ENCODE measurements around the gene MYG1.
"Not testable (repeated sequence)": the region's sequence is repeated elsewhere in the genome, so short reads cannot be mapped to it uniquely, and the experiment has no call there.

The MYG1 gene

GRCh38 chr12:53295891-53296219 is 3.6 kb upstream of the MYG1 start:
- TF ChIP-seq GATA1 (IDR thresholded peaks at IDR 0.05; ENCODE audit: low read depth, low read length), result no peak
- no peak for TF ChIP-seq POLR2A (IDR thresholded peaks at IDR 0.05; ENCODE audit: low read length)
- no peak for DNase-seq

DNA sequence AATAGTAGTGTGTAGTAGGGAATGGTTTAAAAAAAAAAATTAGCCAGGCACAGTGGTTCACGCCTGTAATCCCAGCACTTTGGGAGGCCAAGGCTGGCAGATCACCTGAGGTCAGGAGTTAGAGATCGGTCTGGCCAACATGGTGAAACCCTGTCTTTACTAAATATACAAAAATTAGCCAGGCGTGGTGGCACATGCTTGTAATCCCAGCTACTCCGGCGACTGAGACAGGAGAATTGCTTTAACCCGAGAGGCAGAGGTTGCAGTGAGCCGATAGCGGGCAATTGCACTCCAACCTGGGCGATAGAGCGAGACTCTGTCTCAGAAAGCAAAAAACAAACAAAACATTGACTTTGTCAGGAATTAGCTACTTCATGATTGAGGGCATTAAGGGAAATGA is 2.4 kb upstream of the MYG1 start:
- not testable (repeated sequence) for DNase-seq

DNA sequence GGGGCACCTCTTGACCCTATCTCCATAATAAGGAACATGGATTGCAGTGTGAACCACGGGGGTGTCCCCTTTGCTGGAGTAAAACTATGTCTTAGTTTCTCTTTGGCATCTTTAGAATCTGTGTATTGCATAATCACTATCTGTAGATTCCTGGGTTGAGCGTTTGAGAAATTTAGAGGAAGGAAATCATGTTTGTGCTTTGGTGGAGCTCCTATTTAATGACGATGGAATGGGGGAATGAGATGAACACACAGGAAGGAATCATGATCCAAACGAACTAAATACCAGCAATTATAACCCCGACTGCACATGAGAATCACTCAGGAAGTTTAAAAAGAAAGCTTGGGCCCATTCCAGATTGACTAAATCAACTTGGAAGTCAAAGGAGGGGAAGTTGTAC is 1.3 kb upstream of the MYG1 start:
- DNase-seq, result no peak
- TF ChIP-seq POLR2A (IDR thresholded peaks at IDR 0.05; ENCODE audit: low read length) (no peak), GATA1 (IDR thresholded peaks at IDR 0.05; ENCODE audit: low read depth, low read length) (no peak)

DNA sequence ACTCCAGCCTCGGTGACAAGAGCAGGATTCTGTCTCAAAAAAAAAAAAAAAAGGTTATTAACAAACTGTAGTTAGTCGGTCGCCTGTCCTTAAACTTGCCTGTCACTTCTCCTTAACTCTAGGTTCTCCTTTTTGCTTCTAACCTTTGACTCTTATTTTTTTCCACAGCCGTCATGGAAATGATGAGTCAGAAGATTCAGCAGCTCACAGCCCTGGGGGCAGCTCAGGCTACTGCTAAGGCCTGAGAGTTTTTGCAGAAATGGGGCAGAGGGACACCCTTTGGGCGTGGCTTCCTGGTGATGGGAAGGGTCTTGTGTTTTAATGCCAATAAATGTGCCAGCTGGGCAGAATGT is 418 bp upstream of the MYG1 start:
- peak; percentile 82 to 86 for DNase-seq
- TF ChIP-seq GATA1 (IDR thresholded peaks at IDR 0.05; ENCODE audit: low read depth, low read length), result no peak

DNA sequence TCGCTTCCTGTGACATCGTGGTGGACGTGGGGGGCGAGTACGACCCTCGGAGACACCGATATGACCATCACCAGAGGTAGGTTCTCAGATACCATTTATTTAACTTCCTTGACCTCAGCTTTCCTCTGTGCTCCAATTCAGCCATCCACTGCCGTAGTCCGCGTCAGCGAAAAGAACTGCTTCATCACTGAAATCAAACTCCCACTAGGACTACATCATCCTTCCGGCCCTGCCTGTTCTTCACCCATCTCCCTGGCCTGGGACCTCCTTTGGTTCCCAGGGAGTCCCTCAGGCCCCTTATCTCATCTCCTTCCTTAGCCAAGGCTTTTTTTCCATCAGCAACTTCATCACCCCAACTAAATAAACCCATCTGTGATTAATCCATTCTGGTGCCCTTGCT is 692 bp downstream of the MYG1 start:
- DNase-seq, result peak in 1 of 2 experiments; percentile 48
- TF ChIP-seq POLR2A (IDR thresholded peaks at IDR 0.05; ENCODE audit: low read length) (no peak), GATA1 (IDR thresholded peaks at IDR 0.05; ENCODE audit: low read depth, low read length) (no peak)

DNA sequence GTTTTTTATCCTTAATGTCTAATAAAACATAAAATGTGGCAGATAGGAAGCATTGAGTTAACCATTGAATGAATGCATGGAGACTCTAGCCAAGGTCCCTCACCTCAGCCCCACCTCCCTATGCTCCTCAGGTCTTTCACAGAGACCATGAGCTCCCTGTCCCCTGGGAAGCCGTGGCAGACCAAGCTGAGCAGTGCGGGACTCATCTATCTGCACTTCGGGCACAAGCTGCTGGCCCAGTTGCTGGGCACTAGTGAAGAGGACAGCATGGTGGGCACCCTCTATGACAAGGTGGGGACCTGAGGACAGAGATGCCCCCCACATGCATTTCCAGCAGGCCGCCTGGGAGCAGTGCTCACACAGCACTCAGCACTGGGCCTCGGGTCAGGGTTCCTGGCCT is 3.4 kb downstream of the MYG1 start:
- TF ChIP-seq POLR2A (IDR thresholded peaks at IDR 0.05; ENCODE audit: low read length) (no peak), GATA1 (IDR thresholded peaks at IDR 0.05; ENCODE audit: low read depth, low read length) (no peak)
- DNase-seq, result no peak

GRCh38 chr12:53306826-53307225 is 7.3 kb downstream of the MYG1 start:
- no peak for DNase-seq
- no peak for TF ChIP-seq GATA1 (IDR thresholded peaks at IDR 0.05; ENCODE audit: low read depth, low read length)
- no peak for TF ChIP-seq POLR2A (IDR thresholded peaks at IDR 0.05; ENCODE audit: low read length)

- no peak for DNase-seq
- TF ChIP-seq POLR2A (IDR thresholded peaks at IDR 0.05; ENCODE audit: low read length), result no peak
- TF ChIP-seq GATA1 (IDR thresholded peaks at IDR 0.05; ENCODE audit: low read depth, low read length), result no peak
These were observed 8.8 kb downstream of the MYG1 start for GRCh38 chr12:53308276-53308675.

GRCh38 chr12:53313996-53314395 is 14.5 kb downstream of the MYG1 start:
- no peak for TF ChIP-seq GATA1 (IDR thresholded peaks at IDR 0.05; ENCODE audit: low read depth, low read length)
- TF ChIP-seq POLR2A (IDR thresholded peaks at IDR 0.05; ENCODE audit: low read length), result no peak
- no peak for DNase-seq

GRCh38 chr12:53320352-53321195 is 21.1 kb downstream of the MYG1 start:
- TF ChIP-seq GATA1 (IDR thresholded peaks at IDR 0.05; ENCODE audit: low read depth, low read length) (no peak), POLR2A (IDR thresholded peaks at IDR 0.05; ENCODE audit: low read length) (no peak)
- DNase-seq, result peak in 1 of 2 experiments; percentile 61

DNA sequence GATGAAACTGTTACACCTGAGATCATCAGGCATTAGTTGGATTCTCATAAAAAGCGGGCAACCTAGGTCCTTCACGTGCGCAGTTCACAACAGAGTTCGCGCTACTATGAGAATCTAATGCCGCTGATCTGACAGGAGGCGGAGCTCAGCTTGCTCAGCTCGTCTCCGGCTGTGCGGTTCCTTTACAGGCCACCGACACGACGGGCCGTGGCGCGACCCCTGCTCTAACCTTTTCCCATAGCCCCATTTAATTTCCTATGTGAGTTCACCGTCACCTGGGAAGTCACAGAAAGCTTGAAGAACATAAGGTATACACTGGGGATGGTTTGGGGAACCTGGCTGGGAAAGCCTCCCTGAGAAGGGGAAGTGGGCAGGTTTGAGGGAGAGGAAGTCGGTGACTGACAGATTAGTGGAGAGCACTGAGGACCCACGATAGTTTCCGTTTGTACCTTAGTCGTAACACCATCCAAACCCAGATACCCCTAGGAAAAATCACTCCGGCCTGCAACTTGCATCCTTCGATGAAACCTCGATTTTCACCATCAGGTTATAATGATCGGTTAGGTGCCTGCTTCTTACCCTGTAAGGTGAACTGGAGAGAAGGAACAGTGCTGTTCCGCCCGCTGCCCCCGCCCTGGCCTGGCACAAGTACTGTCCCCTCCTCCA is 24.8 kb downstream of the MYG1 start:
- peak; percentile 73 to 74 for DNase-seq
- no peak for TF ChIP-seq POLR2A (IDR thresholded peaks at IDR 0.05; ENCODE audit: low read length)
- TF ChIP-seq GATA1 (IDR thresholded peaks at IDR 0.05; ENCODE audit: low read depth, low read length), result no peak

DNA sequence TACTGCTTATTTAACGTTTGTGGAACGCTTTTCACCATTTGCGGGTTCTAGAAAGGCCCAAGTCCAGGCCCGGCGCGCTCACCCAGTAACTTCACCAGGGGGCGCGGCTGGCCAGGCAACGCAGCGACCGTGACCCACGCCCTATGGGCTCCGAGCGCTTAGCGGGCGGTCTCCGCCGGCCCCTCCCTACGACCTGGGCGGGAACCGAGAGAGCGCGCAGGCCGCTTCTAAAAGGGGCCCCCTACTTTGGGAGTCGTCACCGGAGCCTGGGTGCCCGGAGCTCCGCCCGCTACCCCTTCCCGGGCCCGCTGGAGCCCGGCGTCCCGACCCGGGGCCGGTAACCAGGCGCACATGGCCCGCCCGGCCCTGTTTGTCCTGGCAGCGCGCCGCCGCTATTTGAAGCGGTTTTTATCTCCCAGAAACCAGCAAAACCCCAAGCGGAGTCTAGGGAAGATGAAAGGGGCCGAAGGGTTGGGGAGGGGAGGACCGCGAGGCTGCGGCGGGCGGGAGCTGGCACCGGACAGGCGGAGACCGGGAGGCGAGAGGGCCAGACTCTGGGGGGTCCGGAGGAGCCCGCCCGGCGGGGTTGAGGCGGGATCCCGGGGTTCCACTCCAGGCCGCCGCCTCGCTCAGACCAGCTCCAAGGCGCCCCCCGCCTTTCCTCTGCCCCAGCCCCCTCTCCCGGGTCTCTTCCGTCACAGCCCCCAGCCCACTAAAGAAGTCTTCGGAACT is 25.4 kb downstream of the MYG1 start:
- DNase-seq, result peak; percentile 96 to 97
- TF ChIP-seq GATA1 (IDR thresholded peaks at IDR 0.05; ENCODE audit: low read depth, low read length), result no peak
- TF ChIP-seq POLR2A (IDR thresholded peaks at IDR 0.05; ENCODE audit: low read length), result peak; percentile 74

GRCh38 chr12:53325511-53326061 is 26.1 kb downstream of the MYG1 start:
- DNase-seq, result peak in 1 of 2 experiments; percentile 47
- no peak for TF ChIP-seq POLR2A (IDR thresholded peaks at IDR 0.05; ENCODE audit: low read length)
- no peak for TF ChIP-seq GATA1 (IDR thresholded peaks at IDR 0.05; ENCODE audit: low read depth, low read length)

DNA sequence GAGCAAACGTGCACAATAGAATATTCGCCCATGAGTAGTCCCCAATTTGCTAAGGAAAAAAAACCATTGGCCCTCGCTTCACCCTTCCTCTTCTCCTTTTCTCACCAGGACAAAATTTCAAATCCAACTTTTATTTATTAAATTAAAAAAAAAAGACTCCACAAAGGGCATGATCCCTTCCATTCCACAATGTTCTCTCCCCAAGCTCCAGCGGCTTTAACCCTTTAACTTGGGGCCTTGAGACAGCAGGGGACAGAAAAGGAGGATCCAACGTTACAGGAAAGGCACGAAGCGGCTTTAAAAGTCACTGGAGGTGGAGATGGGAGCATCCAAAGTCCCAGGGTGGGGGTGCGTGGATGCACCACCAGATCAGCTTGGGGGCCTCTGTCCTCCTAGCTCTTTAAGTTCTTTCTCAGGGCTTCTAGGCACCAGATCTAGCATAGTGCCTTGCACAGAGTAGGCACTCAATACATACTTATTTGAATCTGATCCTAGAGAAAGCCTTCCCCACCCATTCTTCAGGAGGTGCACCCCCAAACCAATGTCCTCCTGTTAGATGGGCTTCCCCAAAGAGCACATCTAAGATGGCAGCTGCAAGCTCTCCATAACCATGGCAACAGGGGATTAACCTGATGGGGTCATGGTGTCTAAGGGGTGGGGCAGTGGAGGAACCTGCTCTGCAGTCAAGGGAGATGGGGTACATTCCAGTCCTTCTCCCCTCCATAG is 27.1 kb downstream of the MYG1 start:
- DNase-seq, result no peak

More for the DNA sequence above, 27.1 kb downstream of the MYG1 start:
- no peak for TF ChIP-seq GATA1 (IDR thresholded peaks at IDR 0.05; ENCODE audit: low read depth, low read length)
- TF ChIP-seq POLR2A (IDR thresholded peaks at IDR 0.05; ENCODE audit: low read length), result no peak
